H9 (cell line): ENCODE data around the gene MYO18B. TPM values are rescaled to one million over a fixed set of nuclear protein-coding genes. Genes with fewer than 3 reads are reported as not detected.

Experiments
- DNase-seq: peaks from one replicate; pipeline ENCODE4 v3.0.0-alpha.2; 2017
- H2AFZ ChIP-seq: one replicate; pipeline ENCODE4 v1.6.1; 2013; ENCODE audit warnings: mild to moderate bottlenecking, low read length, control low read depth, moderate library complexity
- H2AK5ac ChIP-seq: 2 replicates; pipeline ENCODE4 v1.6.1; 2013; ENCODE audit warnings: low read length, control low read depth, mixed read lengths; ENCODE audit not compliant: insufficient read length
- H2BK120ac ChIP-seq: one replicate; pipeline ENCODE4 v1.6.1; 2013; ENCODE audit warnings: low read depth, mild to moderate bottlenecking, low read length, control low read depth, inconsistent platforms; ENCODE audit not compliant: poor library complexity, severe bottlenecking
- H2BK12ac ChIP-seq: 2 replicates; pipeline ENCODE4 v1.6.1; 2013; ENCODE audit warnings: low read length, control low read depth, mixed read lengths, low read depth; ENCODE audit not compliant: insufficient read length
- H2BK15ac ChIP-seq: 2 replicates; pipeline ENCODE4 v1.6.1; 2013; ENCODE audit warnings: low read depth, low read length, control low read depth
- H2BK20ac ChIP-seq: one replicate; pipeline ENCODE4 v1.6.1; 2013; ENCODE audit warnings: low read depth, mild to moderate bottlenecking, low read length, control low read depth, inconsistent platforms; ENCODE audit not compliant: poor library complexity, severe bottlenecking
- H2BK5ac ChIP-seq: 2 replicates; pipeline ENCODE4 v1.6.1; 2013; ENCODE audit warnings: low read length, control low read depth, mixed read lengths; ENCODE audit not compliant: insufficient read length
- H3K14ac ChIP-seq: 2 replicates; pipeline ENCODE4 v1.6.1; 2013; ENCODE audit warnings: low read length, control low read depth; ENCODE audit not compliant: insufficient read depth
- H3K18ac ChIP-seq: 2 replicates; pipeline ENCODE4 v1.6.1; 2013; ENCODE audit warnings: low read depth, mild to moderate bottlenecking, mixed read lengths, low read length, control low read depth; ENCODE audit not compliant: insufficient read length
- H3K23ac ChIP-seq: 2 replicates; pipeline ENCODE4 v1.6.1; 2013; ENCODE audit warnings: low read length, control low read depth, mixed read lengths, low read depth; ENCODE audit not compliant: insufficient read length
- H3K23me2 ChIP-seq: 2 replicates; pipeline ENCODE4 v1.6.1; 2013; ENCODE audit warnings: low read depth, mild to moderate bottlenecking, mixed read lengths, low read length, control low read depth; ENCODE audit not compliant: insufficient read length, poor library complexity, severe bottlenecking
- H3K27ac ChIP-seq: 2 replicates; pipeline ENCODE4 v1.5.1; 2013; ENCODE audit warnings: low read length, control low read depth, mixed read lengths, low read depth; ENCODE audit not compliant: insufficient read length
- H3K27me3 ChIP-seq: 2 replicates; pipeline ENCODE4 v1.6.1; 2013; ENCODE audit warnings: low read length, control low read depth, inconsistent platforms; ENCODE audit not compliant: insufficient read depth
- H3K4ac ChIP-seq: 2 replicates; pipeline ENCODE4 v1.6.1; 2013; ENCODE audit warnings: low read depth, mild to moderate bottlenecking, control low read depth, inconsistent platforms, low read length, moderate library complexity
- H3K4me1 ChIP-seq: 2 replicates; pipeline ENCODE4 v1.6.1; 2013; ENCODE audit warnings: low read length, control low read depth, inconsistent platforms; ENCODE audit not compliant: insufficient read depth
- H3K4me2 ChIP-seq: 2 replicates; pipeline ENCODE4 v1.6.1; 2013; ENCODE audit warnings: low read length, control low read depth, mixed read lengths; ENCODE audit not compliant: insufficient read length, insufficient read depth
- H3K56ac ChIP-seq: 2 replicates; pipeline ENCODE4 v1.6.1; 2013; ENCODE audit warnings: low read depth, mild to moderate bottlenecking, mixed read lengths, low read length, control low read depth; ENCODE audit not compliant: insufficient read length
- H3K79me1 ChIP-seq: 2 replicates; pipeline ENCODE4 v1.6.1; 2013; ENCODE audit warnings: low read depth, mild to moderate bottlenecking, moderate library complexity, low read length, control low read depth, inconsistent platforms; ENCODE audit not compliant: insufficient read depth, poor library complexity, severe bottlenecking
- H3K79me2 ChIP-seq: 2 replicates; pipeline ENCODE4 v1.6.1; 2013; ENCODE audit warnings: low read length, control low read depth, inconsistent platforms; ENCODE audit not compliant: insufficient read depth
- H3K9ac ChIP-seq: 2 replicates; pipeline ENCODE4 v1.6.1; 2013; ENCODE audit warnings: low read length, control low read depth, mixed read lengths; ENCODE audit not compliant: insufficient read length; ENCODE audit errors: extremely low read depth
- H3K9me3 ChIP-seq: one replicate; pipeline ENCODE4 v1.6.1; 2013; ENCODE audit warnings: low read depth, low read length, inconsistent platforms; ENCODE audit not compliant: control insufficient read depth
- H3T11ph ChIP-seq: one replicate; pipeline ENCODE4 v1.6.1; 2013; ENCODE audit warnings: mild to moderate bottlenecking, low read length, control low read depth, inconsistent platforms
- H4K20me1 ChIP-seq: one replicate; pipeline ENCODE4 v1.6.1; 2013; ENCODE audit not compliant: control insufficient read depth, insufficient read length, insufficient read depth
- H4K5ac ChIP-seq: 2 replicates; pipeline ENCODE4 v1.6.1; 2013; ENCODE audit warnings: low read depth, mild to moderate bottlenecking, mixed read lengths, low read length, control low read depth; ENCODE audit not compliant: insufficient read length
- H4K8ac ChIP-seq: replicated peaks from 2 replicates; pipeline ENCODE4 v1.6.1; 2013; ENCODE audit warnings: low read length, control low read depth, mixed read lengths, low read depth; ENCODE audit not compliant: insufficient read length
- H4K91ac ChIP-seq: 2 replicates; pipeline ENCODE4 v1.6.1; 2013; ENCODE audit warnings: low read depth, mild to moderate bottlenecking, moderate library complexity, mixed read lengths, low read length, control low read depth; ENCODE audit not compliant: insufficient read length
- H3K27ac Mint-ChIP-seq, 3 experiments: 2 replicates in 2 of 3; 3 replicates in 1 of 3; pipeline ENCODE4 v1.8.0; 2020 to 2021; ENCODE audit warnings: mixed read lengths in 3 of 3, mild to moderate bottlenecking in 1 of 3, moderate library complexity in 1 of 3
- H3K27me3 Mint-ChIP-seq: 2 replicates; pipeline ENCODE4 v1.8.0; 2021; ENCODE audit warnings: low read depth, mild to moderate bottlenecking, moderate library complexity, mixed read lengths
- H3K36me3 Mint-ChIP-seq, 3 experiments: 2 replicates in 2 of 3; 3 replicates in 1 of 3; pipeline ENCODE4 v1.8.0; 2020 to 2021; ENCODE audit warnings: low read depth in 3 of 3, mixed read lengths in 3 of 3; ENCODE audit not compliant: insufficient read depth in 1 of 3
- H3K4me1 Mint-ChIP-seq, 2 experiments: 2 replicates each; pipeline ENCODE4 v1.8.0; 2020; ENCODE audit warnings: mixed read lengths in 2 of 2
- H3K4me3 Mint-ChIP-seq, 2 experiments: 2 replicates in 1 of 2; 3 replicates in 1 of 2; pipeline ENCODE4 v1.8.0; 2020 to 2021; ENCODE audit warnings: mild to moderate bottlenecking in 2 of 2, mixed read lengths in 2 of 2, moderate library complexity in 1 of 2
- H3K9me3 Mint-ChIP-seq, 2 experiments: 2 replicates in 1 of 2; 3 replicates in 1 of 2; pipeline ENCODE4 v1.8.0; 2020; ENCODE audit warnings: mild to moderate bottlenecking in 2 of 2, mixed read lengths in 2 of 2, moderate library complexity in 1 of 2
- CTCF ChIP-seq: fragments of 200-600 bp; sonication (generic); conservative IDR thresholded peaks from 3 replicates; pipeline ENCODE4 v1.8.0; 2021; ENCODE audit warnings: antibody characterized with exemption, mild to moderate bottlenecking
- WGBS: extraction: QIAGEN DNeasy Blood & Tissue Kit; methylation state at CpG from one replicate; pipeline ENCODE4 v1.1.7; 2013; ENCODE audit warnings: missing lambda C conversion rate, low lambda C conversion rate, mixed read lengths; ENCODE audit not compliant: insufficient read length; ENCODE audit errors: extremely low coverage; 5-methylcytosine and 5-hydroxymethylcytosine counted together
- total RNA-seq: library from RNA; stranded (reverse); gene quantifications from 2 replicates; pipeline ENCODE4 v1.2.1, GENCODE V29; 2021

The MYO18B gene
- total RNA-seq, 1 experiment from 2014 or later, result 0.46 TPM

GRCh38 chr22:25882360-25882759, 140.4 kb downstream of the MYO18B start:
- H4K8ac ChIP-seq, result no peak overlapping the region
- no peak overlapping the region for H3K27ac Mint-ChIP-seq
- no peaks in the 10 kb centered on the region for H3K36me3 Mint-ChIP-seq
- no peak overlapping the region for H2AK5ac ChIP-seq
- H3K79me1 ChIP-seq, result no peaks in the 10 kb centered on the region
- no CpG with 5 or more reads among the region's 2 CpGs for WGBS
- H4K5ac ChIP-seq, result no peak overlapping the region
- no peak overlapping the region for H2BK5ac ChIP-seq
- no peaks in the 10 kb centered on the region for H3K79me2 ChIP-seq
- no peak for DNase-seq
- H3K4me3 Mint-ChIP-seq, result no peak overlapping the region
- H3T11ph ChIP-seq, result no peak overlapping the region
- no peak overlapping the region for H2BK120ac ChIP-seq
- no peaks in the 10 kb centered on the region for H3K27me3 ChIP-seq
- H3K4ac ChIP-seq, result no peak overlapping the region
- no peaks in the 10 kb centered on the region for H3K9me3 Mint-ChIP-seq
- no peak overlapping the region for H3K27ac ChIP-seq
- no peak overlapping the region for H2BK20ac ChIP-seq
- H3K9me3 ChIP-seq, result no peaks in the 10 kb centered on the region
- H2BK12ac ChIP-seq, result no peak overlapping the region
- H3K23me2 ChIP-seq, result no peaks in the 10 kb centered on the region
- peaks cover 16% of the 10 kb centered on the region for H3K27me3 Mint-ChIP-seq
- H2AFZ ChIP-seq, result no peak overlapping the region
- H3K23ac ChIP-seq, result no peak overlapping the region
- H4K91ac ChIP-seq, result no peak overlapping the region
- no peak for TF ChIP-seq CTCF
- no peak overlapping the region for H3K9ac ChIP-seq
- H3K56ac ChIP-seq, result no peak overlapping the region
- H2BK15ac ChIP-seq, result no peak overlapping the region
- no peaks in the 10 kb centered on the region for H4K20me1 ChIP-seq
- no peaks in the 10 kb centered on the region for H3K4me1 ChIP-seq
- no peak overlapping the region for H3K18ac ChIP-seq
- H3K14ac ChIP-seq, result no peak overlapping the region
- no peak overlapping the region for H3K4me2 ChIP-seq
- H3K4me1 Mint-ChIP-seq, result peaks cover 0 to 9% of the 10 kb centered on the region in 2 experiments; a peak in 3 of 4 replicates
